ENCODE results near the gene TFAP2D. TPM values are rescaled to one million over a fixed set of nuclear protein-coding genes. Genes with fewer than 3 reads are reported as not detected.

Gene TFAP2D
- polyA plus RNA-seq (2012; ENCODE audit: insufficient read depth, insufficient read length, low read depth): 0.34 TPM

DNA sequence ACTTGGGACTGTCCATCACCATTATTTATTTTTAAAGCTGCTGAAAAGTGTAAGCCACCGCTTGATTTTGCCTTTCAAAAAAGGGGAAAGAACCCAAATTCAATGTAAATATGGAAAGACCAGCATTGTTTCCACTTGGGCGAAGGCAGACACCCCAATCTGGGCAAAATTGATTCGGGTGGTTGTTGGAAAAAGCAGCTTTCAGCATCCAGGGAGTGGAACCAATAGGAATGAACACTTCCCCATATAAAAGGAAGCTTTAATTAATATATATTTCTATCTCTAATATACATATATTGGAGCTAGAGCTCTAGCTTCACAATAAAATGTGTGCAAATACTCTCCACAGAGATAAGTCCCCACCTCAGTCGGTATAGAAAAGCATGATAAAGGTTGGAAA, at the start of gene TFAP2D:
Gene TFAP2D (plus strand): TSS at position 301 of the 400 bp plus-strand sequence. CDS start 530 bp downstream, outside the sequence.
- H3K4me3 ChIP-seq (ENCODE audit: low read depth, low read length): peak within 1 kb of the TSS; percentile 49
- no peaks in the 10 kb centered on the region for H3K4me1 ChIP-seq
- no peaks in the 10 kb centered on the region for H3K36me3 ChIP-seq
- no peak for DNase-seq
- TF ChIP-seq, protein P1, sequence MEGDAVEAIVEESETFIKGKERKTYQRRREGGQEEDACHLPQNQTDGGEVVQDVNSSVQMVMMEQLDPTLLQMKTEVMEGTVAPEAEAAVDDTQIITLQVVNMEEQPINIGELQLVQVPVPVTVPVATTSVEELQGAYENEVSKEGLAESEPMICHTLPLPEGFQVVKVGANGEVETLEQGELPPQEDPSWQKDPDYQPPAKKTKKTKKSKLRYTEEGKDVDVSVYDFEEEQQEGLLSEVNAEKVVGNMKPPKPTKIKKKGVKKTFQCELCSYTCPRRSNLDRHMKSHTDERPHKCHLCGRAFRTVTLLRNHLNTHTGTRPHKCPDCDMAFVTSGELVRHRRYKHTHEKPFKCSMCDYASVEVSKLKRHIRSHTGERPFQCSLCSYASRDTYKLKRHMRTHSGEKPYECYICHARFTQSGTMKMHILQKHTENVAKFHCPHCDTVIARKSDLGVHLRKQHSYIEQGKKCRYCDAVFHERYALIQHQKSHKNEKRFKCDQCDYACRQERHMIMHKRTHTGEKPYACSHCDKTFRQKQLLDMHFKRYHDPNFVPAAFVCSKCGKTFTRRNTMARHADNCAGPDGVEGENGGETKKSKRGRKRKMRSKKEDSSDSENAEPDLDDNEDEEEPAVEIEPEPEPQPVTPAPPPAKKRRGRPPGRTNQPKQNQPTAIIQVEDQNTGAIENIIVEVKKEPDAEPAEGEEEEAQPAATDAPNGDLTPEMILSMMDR (IDR thresholded peaks at IDR 0.05; ENCODE audit: low read depth, low read length): no peak
- H3K27me3 ChIP-seq: peaks cover 41% of the 10 kb centered on the region
- no peaks in the 10 kb centered on the region for H3K9me3 ChIP-seq

DNA sequence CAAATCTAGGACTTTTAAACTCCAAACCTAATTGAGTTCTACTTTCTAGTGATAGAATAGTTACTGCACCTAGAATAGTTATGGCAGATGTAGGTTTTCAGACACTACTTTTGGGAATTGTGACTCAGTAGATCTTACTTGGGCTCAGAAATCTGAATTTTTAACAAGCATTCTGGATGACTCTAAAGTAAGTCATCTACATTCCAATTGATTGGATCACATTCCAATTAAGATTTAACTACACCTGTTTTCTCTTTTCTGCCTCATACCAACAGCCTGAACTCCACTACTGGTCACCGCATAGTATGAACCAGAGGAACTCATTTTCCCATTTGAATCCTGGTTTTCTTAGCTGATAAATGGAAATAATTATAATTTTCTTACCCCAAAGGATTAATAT, 49.5 kb upstream of the TFAP2D start:
- Histone ChIP-seq H3K27me3 (no peaks in the 10 kb centered on the region), H3K4me1 (no peaks in the 10 kb centered on the region), H3K36me3 (no peaks in the 10 kb centered on the region), H3K4me3 (ENCODE audit: low read depth, low read length) (no peak overlapping the region), H3K9me3 (no peaks in the 10 kb centered on the region)
- TF ChIP-seq, protein P1 (IDR thresholded peaks at IDR 0.05; ENCODE audit: low read depth, low read length): no peak
- no peak for DNase-seq

DNA sequence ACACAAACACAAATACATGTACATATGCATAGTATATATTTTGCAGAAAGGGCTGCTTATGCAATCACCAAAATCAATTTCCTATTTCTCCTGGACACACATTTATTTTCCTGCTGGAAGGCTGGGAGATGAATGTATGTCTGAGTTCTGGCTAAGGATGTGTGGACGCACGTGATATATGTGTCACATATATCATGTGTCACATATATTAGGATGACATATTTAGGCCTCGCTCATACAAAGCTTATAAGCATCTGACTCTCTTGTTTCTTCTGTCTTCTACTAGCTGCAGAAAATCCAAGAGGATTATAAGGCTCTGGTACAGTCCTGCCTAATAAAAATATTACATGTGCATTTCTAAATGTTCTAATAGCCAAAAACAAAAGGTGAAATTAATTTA, 47.2 kb upstream of the TFAP2D start:
- H3K9me3 ChIP-seq: no peaks in the 10 kb centered on the region
- TF ChIP-seq, protein P1 (IDR thresholded peaks at IDR 0.05; ENCODE audit: low read depth, low read length): no peak
- DNase-seq: no peak
- H3K36me3 ChIP-seq: no peaks in the 10 kb centered on the region
- H3K27me3 ChIP-seq: no peaks in the 10 kb centered on the region
- no peaks in the 10 kb centered on the region for H3K4me1 ChIP-seq
- H3K4me3 ChIP-seq (ENCODE audit: low read depth, low read length): no peak overlapping the region

DNA sequence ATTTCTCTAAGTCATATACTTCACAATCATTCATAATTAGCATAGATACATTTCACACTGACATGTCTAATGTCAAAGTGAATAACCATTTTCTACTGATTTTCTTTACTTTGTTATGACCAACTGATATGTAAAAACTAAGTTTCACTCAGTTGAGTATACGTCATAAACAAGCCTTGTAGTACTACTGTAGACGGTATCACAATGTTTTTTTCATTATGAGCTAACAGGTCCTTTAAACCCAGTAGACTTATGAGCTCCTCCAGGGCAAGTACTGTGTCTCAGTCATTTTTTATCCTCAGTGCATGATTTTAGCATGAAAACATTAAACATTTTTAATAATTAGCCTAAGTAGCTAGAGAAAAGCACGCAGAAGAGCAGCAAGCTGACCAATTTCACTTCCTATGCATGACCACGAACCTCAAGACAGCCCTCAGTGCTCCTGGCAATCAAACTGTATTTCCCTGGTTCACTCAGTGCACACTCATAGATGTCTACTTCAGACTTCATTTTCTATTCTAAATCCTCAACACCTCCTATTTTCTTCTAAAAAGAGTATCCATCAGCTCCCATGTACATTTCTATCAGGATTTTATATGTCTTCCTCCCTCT, 32.0 kb upstream of the TFAP2D start:
- no peaks in the 10 kb centered on the region for H3K36me3 ChIP-seq
- H3K4me1 ChIP-seq: no peaks in the 10 kb centered on the region
- H3K9me3 ChIP-seq: no peaks in the 10 kb centered on the region
- no peaks in the 10 kb centered on the region for H3K27me3 ChIP-seq
- DNase-seq: no peak
- H3K4me3 ChIP-seq (ENCODE audit: low read depth, low read length): no peak overlapping the region
- TF ChIP-seq, protein P1 (IDR thresholded peaks at IDR 0.05; ENCODE audit: low read depth, low read length): no peak

DNA sequence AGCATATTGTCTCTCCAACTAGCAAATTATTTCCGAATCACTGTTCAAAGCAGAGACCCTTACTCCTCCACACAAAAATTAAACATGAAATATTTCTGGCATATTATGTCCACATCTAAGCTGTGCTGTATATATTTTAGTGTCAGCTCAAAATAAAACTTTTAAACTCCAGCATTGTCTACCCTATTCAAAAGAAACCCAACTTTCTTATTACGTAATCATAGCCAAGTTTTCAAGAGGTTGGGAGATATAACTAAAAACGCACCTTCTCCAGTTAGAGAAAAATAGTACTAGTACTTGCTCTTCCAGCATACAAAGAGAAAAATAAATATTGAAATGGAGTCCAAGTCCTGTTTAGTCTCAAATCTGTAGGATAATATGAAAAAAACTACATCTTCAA, 24.1 kb upstream of the TFAP2D start:
- DNase-seq: no peak
- Histone ChIP-seq H3K4me1 (no peaks in the 10 kb centered on the region; the same call in 1 of the 2 replicates), H3K9me3 (no peaks in the 10 kb centered on the region), H3K27me3 (no peaks in the 10 kb centered on the region), H3K4me3 (ENCODE audit: low read depth, low read length) (no peak overlapping the region), H3K36me3 (no peaks in the 10 kb centered on the region)
- TF ChIP-seq, protein P1 (IDR thresholded peaks at IDR 0.05; ENCODE audit: low read depth, low read length): no peak

DNA sequence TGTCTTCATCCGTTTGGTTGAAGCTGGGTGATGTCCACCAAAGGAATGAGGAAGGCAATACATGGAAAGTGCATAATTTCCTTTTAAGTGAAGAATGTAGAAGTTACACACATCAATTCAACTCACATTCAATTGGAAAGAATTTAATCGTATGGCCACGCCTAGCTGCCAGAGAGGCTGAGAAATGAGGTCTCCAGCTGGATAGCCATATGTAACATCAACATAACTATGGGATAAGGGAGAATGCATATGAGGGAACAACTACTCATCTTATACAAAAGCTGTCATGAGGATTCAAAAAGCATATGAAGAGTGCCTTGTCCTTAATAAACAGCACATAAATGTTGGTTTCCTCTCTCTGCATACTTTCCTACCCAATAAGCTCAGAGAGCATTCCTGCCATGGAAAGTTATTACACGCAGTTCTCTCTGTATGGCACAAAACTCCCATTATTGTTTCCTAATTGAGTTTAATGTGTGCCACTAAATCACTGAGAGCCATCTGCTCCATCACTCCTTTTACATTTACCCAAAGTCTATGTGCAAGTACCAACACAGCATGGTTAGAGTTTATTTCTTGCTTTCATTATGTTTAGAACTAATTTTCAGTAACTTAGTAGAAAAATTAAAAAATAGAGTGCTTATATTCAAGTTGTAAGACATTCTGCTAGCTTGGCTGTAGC, 21.4 kb upstream of the TFAP2D start:
- Histone ChIP-seq H3K27me3 (no peaks in the 10 kb centered on the region), H3K9me3 (no peaks in the 10 kb centered on the region)
- DNase-seq: no peak

More for the DNA sequence above, 21.4 kb upstream of the TFAP2D start:
- no peaks in the 10 kb centered on the region for H3K36me3 ChIP-seq
- H3K4me3 ChIP-seq (ENCODE audit: low read depth, low read length): no peak overlapping the region
- TF ChIP-seq, protein P1 (IDR thresholded peaks at IDR 0.05; ENCODE audit: low read depth, low read length): no peak
- no peaks in the 10 kb centered on the region; the same call in 1 of the 2 replicates for H3K4me1 ChIP-seq
